SU-DHL-6 (cell line): ENCODE measurements around the gene INTS11.

Source experiments
- H2AFZ ChIP-seq: fragments of 200-600 bp; sonication (generic); 2 replicates; pipeline ENCODE4 v1.6.1; 2014; ENCODE audit warnings: low read depth, mild to moderate bottlenecking, moderate library complexity, mixed read lengths, antibody characterized with exemption, low read length; ENCODE audit not compliant: severe bottlenecking
- H3F3A ChIP-seq: fragments of 200-600 bp; shearing (Covaris generic); 2 replicates; pipeline ENCODE4 v1.6.0; 2016; ENCODE audit warnings: antibody characterized with exemption, mild to moderate bottlenecking; ENCODE audit not compliant: insufficient read depth
- H3K27ac ChIP-seq: fragments of 200-600 bp; sonication (generic); 2 replicates; pipeline ENCODE4 v1.5.1; 2016; ENCODE audit warnings: low read depth, mild to moderate bottlenecking, low read length, moderate library complexity, mixed read lengths
- H3K27me3 ChIP-seq: fragments of 200-600 bp; sonication (generic), shearing (Covaris generic); 2 replicates; pipeline ENCODE4 v1.6.0; 2014; ENCODE audit warnings: mild to moderate bottlenecking, low read length
- H3K36me3 ChIP-seq: fragments of 200-600 bp; sonication (generic); 2 replicates; pipeline ENCODE4 v1.6.1; 2014; ENCODE audit warnings: mild to moderate bottlenecking, low read length, mixed read lengths
- H3K4me2 ChIP-seq: fragments of 300-600, 200-600 bp; shearing (Covaris generic), sonication (generic); 2 replicates; pipeline ENCODE4 v1.6.0; 2014; ENCODE audit warnings: low read length, low read depth, mild to moderate bottlenecking; ENCODE audit not compliant: poor library complexity, severe bottlenecking
- H3K4me3 ChIP-seq: fragments of 200-600 bp; sonication (generic); 2 replicates; pipeline ENCODE4 v1.5.1; 2014; ENCODE audit warnings: antibody characterized with exemption, low read length, mild to moderate bottlenecking, mixed read lengths; ENCODE audit not compliant: insufficient read depth, poor library complexity, severe bottlenecking
- H3K79me2 ChIP-seq: fragments of 200-600 bp; sonication (generic); 2 replicates; pipeline ENCODE4 v1.6.1; 2014; ENCODE audit warnings: mild to moderate bottlenecking, low read length, moderate library complexity; ENCODE audit not compliant: insufficient read depth
- H3K9ac ChIP-seq: fragments of 200-600 bp; sonication (generic); 2 replicates; pipeline ENCODE4 v1.7.0; 2014; ENCODE audit warnings: mild to moderate bottlenecking, low read length
- H3K9me2 ChIP-seq: fragments of 200-600 bp; sonication (generic); replicated peaks from 2 replicates; pipeline ENCODE4 v1.6.1; 2014; ENCODE audit warnings: low read length; ENCODE audit not compliant: insufficient read depth
- H3K9me3 ChIP-seq: fragments of 200-600 bp; sonication (generic); 2 replicates; pipeline ENCODE4 v1.6.1; 2014; ENCODE audit warnings: low read length, mixed read lengths; ENCODE audit not compliant: insufficient read depth
- H4K20me1 ChIP-seq: fragments of 200-600 bp; sonication (generic); 2 replicates; pipeline ENCODE4 v1.6.1; 2014; ENCODE audit warnings: low read depth, mild to moderate bottlenecking, antibody characterized with exemption, low read length, moderate library complexity, mixed read lengths
- CTCF ChIP-seq: fragments of 200-600 bp; sonication (generic); IDR thresholded peaks from one replicate; pipeline ENCODE4 v1.5.1; 2017; ENCODE audit warnings: antibody characterized with exemption, mild to moderate bottlenecking, low read length, moderate library complexity; ENCODE audit not compliant: insufficient read depth, poor library complexity, severe bottlenecking
- EZH2phosphoT487 ChIP-seq: fragments of 200-600 bp; sonication (generic), shearing (Covaris generic); conservative IDR thresholded peaks from 2 replicates; pipeline ENCODE4 v1.6.1; 2018; ENCODE audit warnings: mild to moderate bottlenecking, antibody characterized with exemption, low read length, moderate library complexity, mixed read lengths

The INTS11 gene

GRCh38 chr1:1364266-1364665, 39.8 kb upstream of the INTS11 start:
- Histone ChIP-seq H3K4me3 (no peak overlapping the region), H3K27me3 (no peaks in the 10 kb centered on the region), H2AFZ (no peak overlapping the region), H3K4me2 (no peak overlapping the region), H4K20me1 (no peaks in the 10 kb centered on the region), H3K9me2 (no peaks in the 10 kb centered on the region), H3K9me3 (peaks cover 16% of the 10 kb centered on the region; the same call in 1 of the 2 replicates), H3K36me3 (no peaks in the 10 kb centered on the region), H3K79me2 (no peaks in the 10 kb centered on the region), H3F3A (no peaks in the 10 kb centered on the region), H3K9ac (no peak overlapping the region), H3K27ac (no peak overlapping the region)
- TF ChIP-seq EZH2phosphoT487 (no peak), CTCF (no peak)

- Histone ChIP-seq H3K79me2 (no peaks in the 10 kb centered on the region), H4K20me1 (no peaks in the 10 kb centered on the region), H3F3A (no peaks in the 10 kb centered on the region), H3K4me2 (no peak overlapping the region), H3K36me3 (no peaks in the 10 kb centered on the region), H3K27me3 (no peaks in the 10 kb centered on the region), H3K4me3 (no peak overlapping the region), H3K27ac (no peak overlapping the region), H3K9me2 (no peaks in the 10 kb centered on the region), H3K9me3 (peaks cover 12% of the 10 kb centered on the region; the same call in 1 of the 2 replicates), H3K9ac (no peak overlapping the region), H2AFZ (no peak overlapping the region)
- TF ChIP-seq CTCF (no peak), EZH2phosphoT487 (no peak)
Observed at GRCh38 chr1:1361982-1362423, 37.5 kb upstream of the INTS11 start.

GRCh38 chr1:1361233-1361981, 36.9 kb upstream of the INTS11 start:
- Histone ChIP-seq H4K20me1 (no peaks in the 10 kb centered on the region), H3K4me3 (no peak overlapping the region), H3K27me3 (no peaks in the 10 kb centered on the region), H3F3A (no peaks in the 10 kb centered on the region), H2AFZ (no peak overlapping the region), H3K79me2 (no peaks in the 10 kb centered on the region), H3K9ac (no peak overlapping the region), H3K9me3 (peaks cover 6% of the 10 kb centered on the region; the same call in 1 of the 2 replicates), H3K9me2 (no peaks in the 10 kb centered on the region), H3K36me3 (no peaks in the 10 kb centered on the region), H3K27ac (no peak overlapping the region), H3K4me2 (no peak overlapping the region)
- TF ChIP-seq EZH2phosphoT487 = no peak

GRCh38 chr1:1360506-1361169, 36.2 kb upstream of the INTS11 start:
- Histone ChIP-seq H3K27me3 (no peaks in the 10 kb centered on the region), H3K36me3 (no peaks in the 10 kb centered on the region), H2AFZ (no peak overlapping the region), H3K9me2 (no peaks in the 10 kb centered on the region), H4K20me1 (no peaks in the 10 kb centered on the region), H3K9ac (no peak overlapping the region), H3K79me2 (no peaks in the 10 kb centered on the region), H3K4me3 (no peak overlapping the region), H3F3A (no peaks in the 10 kb centered on the region), H3K9me3 (no peaks in the 10 kb centered on the region), H3K4me2 (no peak overlapping the region), H3K27ac (no peak overlapping the region)
- TF ChIP-seq EZH2phosphoT487 = no peak
- no peak for TF ChIP-seq CTCF
